H9 (cell line): ENCODE data around the gene C1orf21. TPM values are rescaled to one million over a fixed set of nuclear protein-coding genes. Genes with fewer than 3 reads are reported as not detected.
A peak's percentile ranks its signal among the peaks of the same experiment; 100 is the strongest.

Experiments used
- DNase-seq: peaks from one replicate; pipeline ENCODE4 v3.0.0-alpha.2; 2017
- H2AFZ ChIP-seq: one replicate; pipeline ENCODE4 v1.6.1; 2013; ENCODE audit warnings: mild to moderate bottlenecking, low read length, control low read depth, moderate library complexity
- H2AK5ac ChIP-seq: 2 replicates; pipeline ENCODE4 v1.6.1; 2013; ENCODE audit warnings: low read length, control low read depth, mixed read lengths; ENCODE audit not compliant: insufficient read length
- H2BK120ac ChIP-seq: one replicate; pipeline ENCODE4 v1.6.1; 2013; ENCODE audit warnings: low read depth, mild to moderate bottlenecking, low read length, control low read depth, inconsistent platforms; ENCODE audit not compliant: poor library complexity, severe bottlenecking
- H2BK12ac ChIP-seq: 2 replicates; pipeline ENCODE4 v1.6.1; 2013; ENCODE audit warnings: low read length, control low read depth, mixed read lengths, low read depth; ENCODE audit not compliant: insufficient read length
- H2BK15ac ChIP-seq: 2 replicates; pipeline ENCODE4 v1.6.1; 2013; ENCODE audit warnings: low read depth, low read length, control low read depth
- H2BK20ac ChIP-seq: one replicate; pipeline ENCODE4 v1.6.1; 2013; ENCODE audit warnings: low read depth, mild to moderate bottlenecking, low read length, control low read depth, inconsistent platforms; ENCODE audit not compliant: poor library complexity, severe bottlenecking
- H2BK5ac ChIP-seq: 2 replicates; pipeline ENCODE4 v1.6.1; 2013; ENCODE audit warnings: low read length, control low read depth, mixed read lengths; ENCODE audit not compliant: insufficient read length
- H3K14ac ChIP-seq: 2 replicates; pipeline ENCODE4 v1.6.1; 2013; ENCODE audit warnings: low read length, control low read depth; ENCODE audit not compliant: insufficient read depth
- H3K18ac ChIP-seq: 2 replicates; pipeline ENCODE4 v1.6.1; 2013; ENCODE audit warnings: low read depth, mild to moderate bottlenecking, mixed read lengths, low read length, control low read depth; ENCODE audit not compliant: insufficient read length
- H3K23ac ChIP-seq: 2 replicates; pipeline ENCODE4 v1.6.1; 2013; ENCODE audit warnings: low read length, control low read depth, mixed read lengths, low read depth; ENCODE audit not compliant: insufficient read length
- H3K23me2 ChIP-seq: 2 replicates; pipeline ENCODE4 v1.6.1; 2013; ENCODE audit warnings: low read depth, mild to moderate bottlenecking, mixed read lengths, low read length, control low read depth; ENCODE audit not compliant: insufficient read length, poor library complexity, severe bottlenecking
- H3K27ac ChIP-seq: 2 replicates; pipeline ENCODE4 v1.5.1; 2013; ENCODE audit warnings: low read length, control low read depth, mixed read lengths, low read depth; ENCODE audit not compliant: insufficient read length
- H3K27me3 ChIP-seq: 2 replicates; pipeline ENCODE4 v1.6.1; 2013; ENCODE audit warnings: low read length, control low read depth, inconsistent platforms; ENCODE audit not compliant: insufficient read depth
- H3K4ac ChIP-seq: 2 replicates; pipeline ENCODE4 v1.6.1; 2013; ENCODE audit warnings: low read depth, mild to moderate bottlenecking, control low read depth, inconsistent platforms, low read length, moderate library complexity
- H3K4me1 ChIP-seq: 2 replicates; pipeline ENCODE4 v1.6.1; 2013; ENCODE audit warnings: low read length, control low read depth, inconsistent platforms; ENCODE audit not compliant: insufficient read depth
- H3K4me2 ChIP-seq: 2 replicates; pipeline ENCODE4 v1.6.1; 2013; ENCODE audit warnings: low read length, control low read depth, mixed read lengths; ENCODE audit not compliant: insufficient read length, insufficient read depth
- H3K56ac ChIP-seq: 2 replicates; pipeline ENCODE4 v1.6.1; 2013; ENCODE audit warnings: low read depth, mild to moderate bottlenecking, mixed read lengths, low read length, control low read depth; ENCODE audit not compliant: insufficient read length
- H3K79me1 ChIP-seq: 2 replicates; pipeline ENCODE4 v1.6.1; 2013; ENCODE audit warnings: low read depth, mild to moderate bottlenecking, moderate library complexity, low read length, control low read depth, inconsistent platforms; ENCODE audit not compliant: insufficient read depth, poor library complexity, severe bottlenecking
- H3K79me2 ChIP-seq: 2 replicates; pipeline ENCODE4 v1.6.1; 2013; ENCODE audit warnings: low read length, control low read depth, inconsistent platforms; ENCODE audit not compliant: insufficient read depth
- H3K9ac ChIP-seq: 2 replicates; pipeline ENCODE4 v1.6.1; 2013; ENCODE audit warnings: low read length, control low read depth, mixed read lengths; ENCODE audit not compliant: insufficient read length; ENCODE audit errors: extremely low read depth
- H3K9me3 ChIP-seq: one replicate; pipeline ENCODE4 v1.6.1; 2013; ENCODE audit warnings: low read depth, low read length, inconsistent platforms; ENCODE audit not compliant: control insufficient read depth
- H3T11ph ChIP-seq: one replicate; pipeline ENCODE4 v1.6.1; 2013; ENCODE audit warnings: mild to moderate bottlenecking, low read length, control low read depth, inconsistent platforms
- H4K20me1 ChIP-seq: one replicate; pipeline ENCODE4 v1.6.1; 2013; ENCODE audit not compliant: control insufficient read depth, insufficient read length, insufficient read depth
- H4K5ac ChIP-seq: 2 replicates; pipeline ENCODE4 v1.6.1; 2013; ENCODE audit warnings: low read depth, mild to moderate bottlenecking, mixed read lengths, low read length, control low read depth; ENCODE audit not compliant: insufficient read length
- H4K8ac ChIP-seq: replicated peaks from 2 replicates; pipeline ENCODE4 v1.6.1; 2013; ENCODE audit warnings: low read length, control low read depth, mixed read lengths, low read depth; ENCODE audit not compliant: insufficient read length
- H4K91ac ChIP-seq: 2 replicates; pipeline ENCODE4 v1.6.1; 2013; ENCODE audit warnings: low read depth, mild to moderate bottlenecking, moderate library complexity, mixed read lengths, low read length, control low read depth; ENCODE audit not compliant: insufficient read length
- H3K27ac Mint-ChIP-seq, 3 experiments: 2 replicates in 2 of 3; 3 replicates in 1 of 3; pipeline ENCODE4 v1.8.0; 2020 to 2021; ENCODE audit warnings: mixed read lengths in 3 of 3, mild to moderate bottlenecking in 1 of 3, moderate library complexity in 1 of 3
- H3K27me3 Mint-ChIP-seq: 2 replicates; pipeline ENCODE4 v1.8.0; 2021; ENCODE audit warnings: low read depth, mild to moderate bottlenecking, moderate library complexity, mixed read lengths
- H3K36me3 Mint-ChIP-seq, 3 experiments: 2 replicates in 2 of 3; 3 replicates in 1 of 3; pipeline ENCODE4 v1.8.0; 2020 to 2021; ENCODE audit warnings: low read depth in 3 of 3, mixed read lengths in 3 of 3; ENCODE audit not compliant: insufficient read depth in 1 of 3
- H3K4me1 Mint-ChIP-seq, 2 experiments: 2 replicates each; pipeline ENCODE4 v1.8.0; 2020; ENCODE audit warnings: mixed read lengths in 2 of 2
- H3K4me3 Mint-ChIP-seq, 2 experiments: 2 replicates in 1 of 2; 3 replicates in 1 of 2; pipeline ENCODE4 v1.8.0; 2020 to 2021; ENCODE audit warnings: mild to moderate bottlenecking in 2 of 2, mixed read lengths in 2 of 2, moderate library complexity in 1 of 2
- H3K9me3 Mint-ChIP-seq, 2 experiments: 2 replicates in 1 of 2; 3 replicates in 1 of 2; pipeline ENCODE4 v1.8.0; 2020; ENCODE audit warnings: mild to moderate bottlenecking in 2 of 2, mixed read lengths in 2 of 2, moderate library complexity in 1 of 2
- CTCF ChIP-seq: fragments of 200-600 bp; sonication (generic); conservative IDR thresholded peaks from 3 replicates; pipeline ENCODE4 v1.8.0; 2021; ENCODE audit warnings: antibody characterized with exemption, mild to moderate bottlenecking
- WGBS: extraction: QIAGEN DNeasy Blood & Tissue Kit; methylation state at CpG from one replicate; pipeline ENCODE4 v1.1.7; 2013; ENCODE audit warnings: missing lambda C conversion rate, low lambda C conversion rate, mixed read lengths; ENCODE audit not compliant: insufficient read length; ENCODE audit errors: extremely low coverage; 5-methylcytosine and 5-hydroxymethylcytosine counted together
- total RNA-seq: library from RNA; stranded (reverse); gene quantifications from 2 replicates; pipeline ENCODE4 v1.2.1, GENCODE V29; 2021

C1orf21 gene
- total RNA-seq, 1 experiment from 2014 or later, result 36.0 TPM

- no CpG with 5 or more reads among the region's 6 CpGs for WGBS
These were observed 278.5 kb downstream of the C1orf21 start for GRCh38 chr1:184665360-184665759.

More at GRCh38 chr1:184665360-184665759, 278.5 kb downstream of the C1orf21 start:
- H3K18ac ChIP-seq, result no peak overlapping the region
- H3K36me3 Mint-ChIP-seq, result no peaks in the 10 kb centered on the region; a peak in 1 of 7 replicates
- H2BK20ac ChIP-seq, result no peak overlapping the region
- H3K9ac ChIP-seq, result no peak overlapping the region
- H2AFZ ChIP-seq, result no peak overlapping the region
- H3T11ph ChIP-seq, result no peak overlapping the region
- H3K4me1 Mint-ChIP-seq, result peaks cover 65 to 66% of the 10 kb centered on the region in 2 experiments
- no peaks in the 10 kb centered on the region for H4K20me1 ChIP-seq
- no peak for DNase-seq
- H3K9me3 ChIP-seq, result no peaks in the 10 kb centered on the region
- H3K4me1 ChIP-seq, result peaks cover 5% of the 10 kb centered on the region; the same call in 1 of the 2 replicates
- H2BK12ac ChIP-seq, result no peak overlapping the region
- no peak overlapping the region for H3K4ac ChIP-seq
- no peak for TF ChIP-seq CTCF
- H4K91ac ChIP-seq, result no peak overlapping the region
- H3K79me1 ChIP-seq, result no peaks in the 10 kb centered on the region
- no peaks in the 10 kb centered on the region for H3K9me3 Mint-ChIP-seq
- H2BK5ac ChIP-seq, result no peak overlapping the region
- no peak overlapping the region for H2BK15ac ChIP-seq
- H3K14ac ChIP-seq, result no peak overlapping the region
- no peak overlapping the region for H3K4me2 ChIP-seq
- H4K8ac ChIP-seq, result no peak overlapping the region
- no peak overlapping the region for H2BK120ac ChIP-seq
- H3K27me3 ChIP-seq, result no peaks in the 10 kb centered on the region
- H3K23ac ChIP-seq, result no peak overlapping the region
- H3K79me2 ChIP-seq, result no peaks in the 10 kb centered on the region
- no peak overlapping the region for H3K56ac ChIP-seq
- H3K4me3 Mint-ChIP-seq, result peak overlapping the region in 1 of 2 experiments; percentile 1; a peak in 1 of 5 replicates
- no peak overlapping the region for H4K5ac ChIP-seq
- peaks cover 4% of the 10 kb centered on the region for H3K23me2 ChIP-seq
- no peak overlapping the region for H3K27ac ChIP-seq
- H2AK5ac ChIP-seq, result no peak overlapping the region
- peaks cover 11% of the 10 kb centered on the region; the same call in 1 of the 2 replicates for H3K27me3 Mint-ChIP-seq
- no peak overlapping the region for H3K27ac Mint-ChIP-seq
